Vagina (tissue), 2 donors: Measurements from ENCODE around the gene SHE.
A peak's percentile ranks its signal among the peaks of the same experiment; 100 is the strongest.

ENCODE experiments used
- CTCF ChIP-seq, 3 experiments: fragments of 450-650 bp in 2 of 3; fragments of 200-600 bp in 1 of 3; sonication (generic) in 1 of 3; IDR thresholded peaks; one replicate each; pipeline ENCODE4 v1.5.1; 2017 to 2019; ENCODE audit warnings: antibody characterized with exemption in 3 of 3, mild to moderate bottlenecking in 2 of 3, moderate library complexity in 2 of 3
- POLR2A ChIP-seq, 2 donors: fragments of 450-650 bp; IDR thresholded peaks; one replicate each; pipeline ENCODE4 v1.6.1; 2017; ENCODE audit warnings: antibody characterized with exemption in 2 of 2, mild to moderate bottlenecking in 2 of 2, moderate library complexity in 2 of 2
- POLR2AphosphoS5 ChIP-seq, 2 donors: sonication (generic); formaldehyde crosslinking; IDR thresholded peaks; one replicate each; pipeline ENCODE4 v1.9.0; 2017; ENCODE audit warnings: antibody characterized with exemption in 2 of 2, mild to moderate bottlenecking in 2 of 2, low read depth in 1 of 2; ENCODE audit not compliant: insufficient read depth in 1 of 2

DNA sequence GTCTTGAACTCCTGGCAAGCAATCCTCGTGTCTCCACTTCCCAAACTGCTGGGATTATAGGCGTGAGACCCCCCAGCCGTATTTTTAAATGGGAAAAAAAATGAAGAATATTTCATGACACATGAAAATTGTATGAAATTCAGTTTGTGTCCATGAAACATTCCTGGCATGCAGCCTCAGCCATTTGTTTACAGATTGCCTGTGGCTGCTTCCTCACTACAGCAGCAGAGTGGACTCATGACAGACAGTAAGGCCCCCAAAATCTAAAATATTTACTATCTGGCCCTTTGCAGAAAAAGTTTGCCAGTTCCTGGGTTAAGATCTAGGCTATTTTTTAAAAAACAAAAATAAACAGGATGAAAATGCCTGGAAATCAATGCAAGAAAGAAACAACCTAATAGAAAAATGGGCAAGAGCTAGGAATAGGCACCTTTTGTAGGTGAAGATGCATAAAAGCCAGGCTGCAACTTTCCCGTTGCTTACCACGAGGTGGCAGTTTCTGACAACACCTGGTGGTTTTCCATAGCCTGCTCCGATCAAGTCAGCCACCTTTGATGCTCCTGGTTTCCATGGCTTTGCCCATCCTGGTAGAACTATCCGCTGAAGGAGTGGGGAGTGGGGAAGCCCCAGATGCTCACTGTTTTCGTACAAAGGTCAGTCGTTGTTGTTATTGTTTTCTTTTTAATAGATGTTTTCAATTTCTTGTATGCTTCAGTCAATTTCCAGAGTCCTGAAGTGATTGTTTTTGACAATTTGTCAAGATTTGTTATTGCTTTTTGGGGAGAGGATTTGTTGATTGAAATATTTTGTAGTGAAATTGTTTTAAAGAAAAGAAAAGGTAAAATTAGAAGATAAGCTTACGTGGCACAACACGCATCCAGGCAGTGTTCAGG, 32.0 kb upstream of the SHE start:
- TF ChIP-seq CTCF (IDR thresholded peaks at IDR 0.05) (peak in 1 of 3 experiments; percentile 9), POLR2A (IDR thresholded peaks at IDR 0.05) (no peak), POLR2AphosphoS5 (IDR thresholded peaks at IDR 0.05; ENCODE audit: insufficient read depth in 1 of 2, low read depth in 1 of 2) (no peak)
